GM19467 (cell line): ENCODE results near the gene MAP2K3.

Experiments
- ATAC-seq: cut with Tn5 transposase; IDR thresholded peaks from one replicate; pipeline ENCODE4 v1.9.1; 2021; ENCODE audit warnings: mild to moderate bottlenecking, moderate library complexity; ENCODE audit not compliant: unreplicated experiment

MAP2K3 gene

GRCh38 chr17:21284319-21285163 is at the start of gene MAP2K3:
TSS of gene MAP2K3 (plus strand) at chr17:21284711. CDS start at chr17:21284921, 210 bp downstream.
- ATAC-seq = peak; percentile 73

DNA sequence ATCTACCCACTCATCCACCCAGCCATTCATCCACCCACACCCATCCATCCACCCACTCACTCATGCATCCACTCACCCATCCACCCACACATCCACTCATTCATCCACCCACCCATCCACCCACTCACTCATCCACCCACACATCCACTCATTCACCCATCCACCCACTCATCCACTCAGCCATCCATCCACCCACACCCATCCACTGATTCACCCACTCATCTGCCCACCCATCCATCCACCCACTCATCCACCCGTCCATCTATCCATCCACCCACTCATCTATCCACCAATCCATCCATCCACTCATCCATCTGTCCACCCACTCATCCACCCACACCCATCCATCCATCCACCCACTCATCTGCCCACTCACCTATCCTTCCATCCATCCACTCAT is 48.6 kb upstream of the MAP2K3 start:
- no peak for ATAC-seq

GRCh38 chr17:21239680-21240368 is 44.7 kb upstream of the MAP2K3 start:
- ATAC-seq = no peak

DNA sequence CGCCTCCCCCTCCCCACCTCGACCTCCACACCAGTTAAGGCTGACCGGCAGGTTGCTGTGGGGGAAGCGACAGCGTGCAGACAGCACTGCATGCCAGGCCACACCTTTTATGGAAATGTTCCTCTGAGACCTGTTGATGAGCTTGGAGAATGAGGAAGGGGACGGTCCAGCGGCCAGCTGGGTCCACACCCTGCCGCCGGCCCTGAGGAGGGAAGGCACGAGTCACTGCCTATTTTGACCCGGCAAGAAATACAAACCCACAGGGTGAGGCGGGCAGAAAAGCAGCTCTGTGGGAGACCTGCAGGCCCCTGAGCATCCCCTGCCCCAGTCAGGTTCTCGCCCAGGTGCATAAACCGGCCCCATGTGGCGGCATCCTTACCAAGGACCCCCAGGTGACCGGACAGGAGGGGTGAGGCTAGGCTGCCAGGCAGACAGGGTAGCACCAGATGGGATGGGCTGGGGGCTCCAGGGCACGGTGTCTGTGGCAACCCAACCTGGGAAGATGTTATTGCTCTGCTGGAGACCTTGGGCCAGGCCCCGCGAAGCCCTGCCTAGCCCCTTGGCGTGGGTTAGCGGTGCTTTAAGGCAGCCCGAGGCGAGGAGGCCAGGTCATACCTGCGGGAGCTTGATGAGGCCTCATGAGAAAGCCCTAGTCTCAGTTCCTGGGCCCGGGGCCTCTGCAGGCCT is 44.0 kb upstream of the MAP2K3 start:
- no peak for ATAC-seq

GRCh38 chr17:21241564-21241963 is 42.9 kb upstream of the MAP2K3 start:
- ATAC-seq = no peak

DNA sequence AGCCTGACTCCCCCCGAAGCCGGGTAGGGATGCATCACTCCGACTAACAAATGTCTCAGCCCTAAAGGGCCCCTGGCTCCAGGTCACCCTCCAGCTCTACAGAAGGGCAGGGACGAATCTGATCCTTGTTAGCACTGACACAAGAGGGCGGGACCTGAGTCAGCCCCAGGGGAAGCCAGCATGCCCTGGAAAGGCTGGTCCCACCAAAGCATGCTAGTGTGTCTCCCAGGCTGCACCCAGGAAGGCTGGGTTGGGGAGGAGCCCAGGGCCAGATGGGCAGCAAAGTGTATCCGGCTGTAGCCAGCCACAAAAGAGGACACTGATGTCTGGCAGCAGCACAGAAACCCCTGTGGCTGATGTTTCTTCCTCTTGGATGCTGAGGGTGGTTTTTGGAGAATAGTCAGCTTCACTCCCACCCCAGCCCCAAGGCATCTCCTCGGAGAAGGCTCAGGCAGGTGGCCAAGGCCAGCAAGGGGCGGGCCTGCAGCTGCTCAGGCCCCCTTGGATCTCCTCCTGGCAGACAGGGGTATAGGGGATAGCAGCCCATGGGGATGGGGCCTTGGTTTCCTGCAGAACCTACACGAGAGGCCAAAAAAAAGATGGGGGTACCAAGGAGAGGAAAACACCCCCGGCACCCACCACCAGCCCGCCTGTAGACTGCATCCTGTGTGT is 42.3 kb upstream of the MAP2K3 start:
- ATAC-seq = no peak

DNA sequence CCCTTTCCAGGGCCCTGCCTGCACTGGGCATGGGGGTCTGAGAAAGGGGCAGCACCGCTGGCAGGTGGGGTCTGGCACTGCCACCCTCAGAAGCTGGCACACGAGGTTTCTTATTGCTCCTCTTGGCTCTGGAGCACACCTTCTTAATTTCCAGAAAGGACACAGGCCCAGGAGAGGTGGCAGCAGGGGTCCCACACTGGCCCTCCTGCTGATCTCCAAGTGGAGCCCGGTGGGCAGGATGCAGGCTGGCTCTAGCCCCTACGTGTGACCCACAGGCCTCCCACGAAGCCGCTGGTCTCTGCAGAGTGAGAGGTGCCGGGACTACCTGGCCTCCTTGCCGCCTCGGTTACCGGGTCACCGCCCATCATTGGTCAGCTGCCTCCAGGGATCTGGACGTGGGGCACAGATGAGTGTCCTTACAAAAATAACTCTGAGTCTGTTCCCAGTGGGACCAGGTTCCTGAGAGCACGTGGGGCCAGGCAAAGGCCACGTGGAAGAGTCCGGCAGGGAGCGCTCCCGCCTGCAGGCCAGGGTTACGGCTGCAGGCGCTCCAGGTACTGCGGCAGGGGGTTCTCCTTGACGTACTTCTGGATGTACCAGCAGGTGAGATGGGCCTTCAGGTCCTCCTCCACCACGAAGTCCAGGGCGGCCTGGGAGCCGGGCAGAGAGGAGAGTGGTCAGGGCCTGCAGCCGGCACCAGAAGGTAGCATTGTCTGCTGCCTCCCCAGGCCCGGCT is 41.6 kb upstream of the MAP2K3 start:
- ATAC-seq = no peak

GRCh38 chr17:21243516-21244303 is 40.8 kb upstream of the MAP2K3 start:
- no peak for ATAC-seq

DNA sequence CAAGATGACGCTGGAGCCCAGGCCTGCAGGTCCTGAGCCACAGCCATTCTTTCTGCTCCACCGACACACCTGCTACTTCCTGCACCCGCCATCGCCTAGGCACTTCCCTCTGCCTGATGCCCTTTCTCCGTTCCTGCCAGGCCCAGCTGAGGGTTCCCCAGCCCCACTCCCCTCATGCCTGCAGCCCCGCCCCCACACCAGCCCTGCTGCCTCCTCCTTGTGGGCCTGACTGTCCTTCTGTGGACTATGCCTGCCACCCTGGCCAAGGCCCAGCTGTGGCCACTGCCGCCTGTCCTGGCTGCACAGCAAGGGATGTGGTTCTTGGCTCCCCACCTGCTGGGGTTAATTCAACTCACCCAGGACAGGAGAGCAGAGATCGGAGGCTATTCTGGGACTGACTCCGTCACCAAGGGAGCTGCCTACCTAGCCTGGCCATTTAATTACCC is 38.8 kb upstream of the MAP2K3 start:
- ATAC-seq = no peak

GRCh38 chr17:21246698-21247097 is 37.8 kb upstream of the MAP2K3 start:
- no peak for ATAC-seq

GRCh38 chr17:21247552-21248258 is 36.8 kb upstream of the MAP2K3 start:
- no peak for ATAC-seq

DNA sequence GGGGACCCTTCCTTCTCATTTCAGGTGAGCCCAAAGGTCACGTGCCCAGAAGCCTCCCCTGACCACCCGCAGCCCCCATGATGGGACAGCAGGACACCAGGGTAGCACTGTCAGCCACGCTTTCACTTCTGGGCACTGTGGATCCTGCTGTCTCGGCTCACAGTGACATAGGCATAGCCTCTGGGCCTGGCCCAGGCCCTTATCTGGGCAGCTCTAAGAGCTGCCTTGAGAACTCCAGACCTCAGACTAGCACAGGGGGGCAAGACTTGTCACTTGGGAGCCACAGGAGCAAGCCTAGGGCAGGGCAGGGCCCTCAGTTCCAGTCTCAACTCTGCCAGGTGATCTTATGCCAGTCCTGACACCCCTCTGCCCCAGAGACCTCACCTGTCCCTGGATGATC is 36.0 kb upstream of the MAP2K3 start:
- ATAC-seq = no peak

GRCh38 chr17:21249086-21249795 is 35.3 kb upstream of the MAP2K3 start:
- ATAC-seq = no peak

DNA sequence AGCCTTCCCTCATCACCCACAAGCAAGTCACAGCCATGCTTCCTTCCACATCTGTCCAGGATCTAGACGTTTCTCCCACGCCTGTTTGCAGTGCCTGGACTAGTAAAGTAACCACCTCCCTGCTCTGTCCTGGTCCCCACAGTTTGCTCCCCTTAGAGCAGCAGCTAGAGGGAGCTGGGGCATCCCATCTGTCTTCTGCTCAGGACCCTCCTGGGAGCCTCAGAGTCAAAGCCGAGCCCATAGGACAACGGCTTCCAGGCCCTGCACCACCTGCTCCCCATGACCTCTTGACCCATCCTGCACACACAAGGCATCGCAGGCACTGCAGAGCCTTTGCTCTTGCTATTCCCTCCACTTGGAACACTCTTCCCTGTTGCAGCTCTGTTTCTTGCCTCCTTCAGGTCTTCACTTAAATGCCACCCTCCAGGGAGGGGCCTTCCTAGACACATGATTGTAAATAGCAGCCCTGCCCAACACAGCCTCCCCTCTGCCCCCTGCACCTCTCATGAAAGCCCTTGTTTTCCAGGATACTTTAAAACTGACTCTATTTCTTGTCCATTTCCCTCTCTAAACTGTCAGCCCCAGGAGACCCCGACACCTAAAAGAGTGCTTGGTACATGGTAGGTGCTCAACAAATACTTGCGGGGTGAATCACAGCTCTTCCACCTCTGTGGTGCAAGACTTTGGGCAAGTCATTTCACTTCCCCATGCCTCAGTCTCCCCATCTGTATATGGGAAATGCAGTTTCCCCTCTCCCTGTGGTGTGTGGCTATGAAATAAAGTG is 34.4 kb upstream of the MAP2K3 start:
- ATAC-seq = no peak

DNA sequence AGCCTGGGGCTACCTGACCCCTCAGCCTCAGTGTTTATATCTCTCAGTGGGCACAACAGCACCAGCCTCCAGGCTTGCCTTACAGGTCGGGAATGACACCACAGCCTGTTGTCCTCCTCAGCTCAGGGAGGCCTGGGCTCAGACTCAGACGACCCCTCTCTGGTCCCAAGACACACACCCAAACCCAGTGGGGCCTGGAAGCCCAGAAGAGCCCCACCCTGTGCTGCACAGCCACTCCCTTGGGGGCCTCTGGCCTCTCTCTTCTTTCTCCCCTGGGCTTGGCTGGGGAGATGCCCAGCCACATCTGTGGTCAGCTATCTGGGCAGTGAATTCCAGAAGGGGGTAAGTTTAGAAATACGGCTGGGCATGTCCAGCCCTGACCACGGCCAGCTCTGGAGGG is 33.7 kb upstream of the MAP2K3 start:
- ATAC-seq = no peak

GRCh38 chr17:21251337-21252010 is 33.0 kb upstream of the MAP2K3 start:
- no peak for ATAC-seq

DNA sequence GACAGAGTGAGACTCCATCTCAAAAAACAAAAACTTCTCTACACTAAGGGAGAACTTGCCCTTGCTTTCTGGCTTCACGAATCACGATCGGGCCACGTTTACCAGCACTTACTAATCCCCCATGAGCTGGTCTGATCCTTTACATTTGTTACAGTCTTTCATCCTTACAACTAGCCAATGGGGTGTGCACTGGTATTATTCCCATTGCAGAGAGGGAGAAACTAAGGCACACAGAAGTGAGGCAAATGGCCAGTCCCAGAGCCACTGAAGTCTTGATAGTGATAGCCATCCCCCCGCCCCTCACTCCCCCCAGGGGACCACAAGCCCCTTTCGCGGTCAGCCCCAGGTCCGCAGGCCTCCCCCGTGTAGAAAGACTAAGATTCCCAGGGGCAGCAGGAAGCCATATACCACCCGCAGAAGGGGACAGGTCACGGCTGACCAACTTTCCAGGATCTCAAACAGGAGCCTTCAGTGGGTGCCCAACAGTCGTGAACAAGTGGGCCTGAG is 32.2 kb upstream of the MAP2K3 start:
- ATAC-seq = no peak
